GM21515 (cell line): Measurements from ENCODE around the gene INPP5A.
"Not testable (repeated sequence)": the region's sequence is repeated elsewhere in the genome, so short reads cannot be mapped to it uniquely, and the experiment has no call there.

ENCODE experiments used
- ATAC-seq: cut with Tn5 transposase; IDR thresholded peaks from one replicate; pipeline ENCODE4 v1.9.1; 2021; ENCODE audit not compliant: unreplicated experiment

The INPP5A gene

DNA sequence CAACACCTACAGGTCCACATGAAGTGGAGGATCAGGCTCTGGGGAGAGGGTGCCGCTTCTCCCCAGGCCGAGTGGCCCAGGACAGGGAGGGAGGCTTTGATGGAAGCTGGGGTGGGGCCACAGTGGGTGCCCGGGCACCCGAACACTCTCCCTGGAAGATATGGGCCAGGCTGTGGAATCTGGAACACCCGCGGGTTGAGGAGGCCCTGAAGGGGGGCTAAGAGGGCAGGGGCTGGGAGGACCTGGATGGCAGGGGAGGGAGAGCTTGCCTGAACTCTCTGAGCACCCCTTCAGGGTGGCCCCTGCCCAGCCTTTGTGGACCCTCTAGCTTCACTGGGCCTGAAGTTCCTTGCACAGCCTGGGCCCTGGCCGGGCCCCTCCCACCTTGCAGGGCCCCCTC, 252.9 kb downstream of the INPP5A start:
- no peak for ATAC-seq

DNA sequence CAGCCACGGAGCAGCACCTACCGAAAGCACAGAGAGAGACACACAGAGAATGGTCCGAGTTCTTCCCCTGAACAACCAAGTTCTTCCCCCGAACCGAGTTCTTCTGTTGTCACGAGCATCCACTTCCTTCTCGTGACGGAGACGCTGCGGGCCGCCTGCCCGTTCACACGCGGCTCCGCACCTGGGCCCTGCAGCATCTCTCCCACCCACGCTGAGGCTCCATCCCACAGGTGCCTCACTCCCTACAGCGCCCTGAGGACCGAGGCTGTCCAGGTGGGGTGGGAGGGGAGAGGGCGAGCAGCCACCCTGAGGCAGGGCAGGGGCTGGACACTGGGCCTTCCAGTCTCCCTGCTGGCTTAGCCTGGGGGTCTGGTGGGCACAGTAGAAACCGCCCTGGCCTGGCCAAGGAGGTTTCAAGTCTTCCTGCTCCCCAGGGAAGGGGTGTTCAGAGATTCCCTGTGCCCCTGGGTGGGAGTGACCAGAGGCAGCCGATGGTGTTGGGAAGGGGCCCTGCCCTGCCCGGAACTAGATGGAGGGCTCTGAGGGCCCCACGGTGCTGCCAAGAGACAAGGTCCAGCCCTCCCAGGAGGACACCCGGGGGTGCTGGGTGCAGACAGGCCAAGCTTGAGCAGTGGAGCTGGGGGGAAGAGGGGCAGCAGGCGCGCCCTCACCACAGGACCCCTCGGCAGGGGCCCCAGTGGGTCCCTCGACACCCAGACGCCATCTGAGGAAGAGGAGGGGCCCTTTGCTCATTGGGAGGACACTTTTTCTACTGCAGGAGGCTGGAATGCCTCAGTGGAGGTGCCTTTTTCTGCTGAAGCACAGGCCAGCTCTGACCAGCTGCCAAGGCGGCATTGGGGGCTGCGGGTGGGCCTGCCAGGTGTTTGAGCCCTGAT, 253.6 kb downstream of the INPP5A start:
- no peak for ATAC-seq

DNA sequence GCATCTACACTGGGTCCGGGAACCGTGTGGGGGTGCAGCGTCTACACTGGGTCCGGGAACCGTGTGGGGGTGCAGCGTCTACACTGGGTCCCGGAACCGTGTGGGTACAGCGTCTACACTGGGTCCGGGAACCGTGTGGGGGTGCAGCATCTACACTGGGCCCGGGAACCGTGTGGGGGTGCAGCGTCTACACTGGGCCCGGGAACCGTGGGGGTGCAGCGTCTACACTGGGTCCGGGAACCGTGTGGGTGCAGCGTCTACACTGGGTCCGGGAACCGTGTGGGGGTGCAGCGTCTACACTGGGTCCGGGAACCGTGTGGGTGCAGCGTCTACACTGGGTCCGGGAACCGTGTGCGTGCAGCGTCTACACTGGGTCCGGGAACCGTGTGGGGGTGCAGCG, 254.5 kb downstream of the INPP5A start:
- ATAC-seq = not testable (repeated sequence)

GRCh38 chr10:132792796-132793195, 255.2 kb downstream of the INPP5A start:
- no peak for ATAC-seq

DNA sequence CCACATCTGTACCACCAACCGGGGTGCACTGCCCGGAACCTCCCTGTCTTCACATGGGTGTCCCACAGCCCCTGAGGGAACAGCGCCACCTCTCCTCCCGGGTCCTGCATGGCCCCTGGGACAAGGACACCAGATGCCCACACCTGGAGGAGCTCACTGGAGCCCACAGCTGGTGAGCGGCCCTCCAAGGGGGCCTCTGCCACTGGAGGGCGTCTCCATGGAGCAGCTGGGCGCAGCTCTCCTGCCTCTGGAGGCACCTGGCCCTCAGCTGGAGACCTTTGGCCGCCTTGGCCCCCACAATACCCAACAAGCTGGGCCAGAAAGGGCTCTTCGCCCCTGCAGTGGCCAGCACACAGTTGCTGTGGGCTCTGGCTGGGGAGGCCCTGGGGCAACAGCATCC, 255.6 kb downstream of the INPP5A start:
- ATAC-seq = no peak

DNA sequence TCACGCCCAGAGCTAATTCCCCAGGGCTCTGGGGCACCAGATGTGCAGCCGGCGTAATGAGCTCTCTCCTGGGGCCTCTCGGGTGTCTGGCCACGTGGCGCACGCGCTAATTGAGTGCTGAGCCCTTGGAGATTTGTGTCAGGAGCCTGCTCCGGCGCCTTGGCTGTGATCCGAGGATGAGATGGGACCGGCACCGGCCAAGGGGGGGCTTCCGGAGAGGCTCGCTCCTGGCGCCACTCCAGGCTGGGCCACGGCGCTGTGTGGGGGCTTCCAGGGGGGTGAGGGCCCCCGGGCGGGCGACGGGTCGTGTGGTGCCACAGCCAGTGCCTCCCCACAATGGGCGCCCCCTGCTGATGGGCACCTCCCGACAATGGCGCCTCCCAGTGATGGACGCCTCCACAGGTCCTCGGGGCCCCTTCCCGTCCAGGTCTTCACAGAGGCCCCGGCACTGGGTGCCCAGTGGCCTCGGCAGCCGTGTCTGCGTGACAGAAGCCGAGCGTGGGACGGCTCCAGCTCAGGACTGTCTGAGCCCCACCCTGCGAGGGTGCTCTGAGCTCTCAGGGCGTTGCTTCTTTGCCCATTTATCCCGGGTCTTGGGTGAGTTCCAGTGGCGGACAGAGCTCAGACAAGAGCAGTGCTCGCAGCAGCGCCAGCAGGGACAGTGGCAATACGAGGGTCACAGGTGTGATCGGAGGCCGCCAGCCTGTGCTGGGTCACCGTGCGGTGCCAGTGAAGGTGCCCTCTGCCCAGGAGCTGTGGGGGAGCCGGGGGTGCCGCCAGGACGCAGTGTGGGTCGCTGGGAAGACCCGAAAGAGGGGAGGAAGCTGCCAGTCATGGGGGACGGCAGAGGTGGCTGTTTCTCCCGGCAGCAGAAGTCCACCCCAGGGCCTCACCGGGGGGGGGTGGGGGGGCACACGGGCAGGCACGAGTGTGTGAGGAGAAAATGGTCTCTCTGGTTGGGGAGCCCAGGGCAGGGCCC, 256.6 kb downstream of the INPP5A start:
- no peak for ATAC-seq

- ATAC-seq = no peak
Measured at GRCh38 chr10:132796846-132797245, 259.3 kb downstream of the INPP5A start.

GRCh38 chr10:132797986-132798385, 260.4 kb downstream of the INPP5A start:
- not testable (repeated sequence) for ATAC-seq

DNA sequence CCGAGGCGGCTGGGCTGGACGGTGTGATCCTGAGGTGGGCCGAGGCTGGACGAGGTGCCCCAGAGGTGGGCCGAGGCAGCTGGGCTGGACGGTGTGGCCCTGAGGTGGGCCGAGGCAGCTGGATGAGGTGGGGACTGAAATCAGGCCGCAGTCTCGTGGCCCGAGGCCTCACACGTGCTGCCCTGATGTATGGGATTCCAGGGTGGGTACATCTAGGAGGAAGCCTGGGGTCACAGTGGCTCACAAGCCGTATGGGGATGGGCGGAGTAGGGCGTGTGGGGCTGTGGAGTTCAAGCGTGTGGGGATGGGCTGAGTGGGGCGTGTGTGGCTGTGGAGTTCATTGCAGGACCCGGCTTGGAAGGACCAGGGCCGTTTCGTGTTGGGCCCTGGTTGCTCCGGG, 260.8 kb downstream of the INPP5A start:
- ATAC-seq = no peak

GRCh38 chr10:132798876-132799275, 261.3 kb downstream of the INPP5A start:
- ATAC-seq = no peak

DNA sequence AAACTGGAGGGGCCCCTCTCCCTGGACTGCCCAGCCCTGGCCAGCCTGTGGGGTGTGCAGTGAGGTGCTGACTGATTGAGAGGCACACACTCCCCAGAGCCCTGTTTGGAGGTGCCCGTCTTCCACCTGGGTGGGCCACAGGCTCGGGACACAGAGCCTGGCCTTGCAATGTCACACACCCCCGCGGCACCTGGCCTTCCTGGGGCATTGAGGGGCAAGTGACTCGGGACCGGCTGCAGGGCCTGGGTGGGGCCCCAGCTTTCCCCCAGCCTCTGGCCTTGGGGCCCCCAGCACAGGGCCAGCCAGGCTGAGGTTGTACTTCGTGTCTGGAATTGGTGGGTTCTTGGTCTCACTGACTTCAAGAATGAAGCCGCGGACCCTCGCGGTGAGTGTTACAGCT, 262.3 kb downstream of the INPP5A start:
- no peak for ATAC-seq

GRCh38 chr10:132802048-132802447, 264.5 kb downstream of the INPP5A start:
- ATAC-seq = no peak

DNA sequence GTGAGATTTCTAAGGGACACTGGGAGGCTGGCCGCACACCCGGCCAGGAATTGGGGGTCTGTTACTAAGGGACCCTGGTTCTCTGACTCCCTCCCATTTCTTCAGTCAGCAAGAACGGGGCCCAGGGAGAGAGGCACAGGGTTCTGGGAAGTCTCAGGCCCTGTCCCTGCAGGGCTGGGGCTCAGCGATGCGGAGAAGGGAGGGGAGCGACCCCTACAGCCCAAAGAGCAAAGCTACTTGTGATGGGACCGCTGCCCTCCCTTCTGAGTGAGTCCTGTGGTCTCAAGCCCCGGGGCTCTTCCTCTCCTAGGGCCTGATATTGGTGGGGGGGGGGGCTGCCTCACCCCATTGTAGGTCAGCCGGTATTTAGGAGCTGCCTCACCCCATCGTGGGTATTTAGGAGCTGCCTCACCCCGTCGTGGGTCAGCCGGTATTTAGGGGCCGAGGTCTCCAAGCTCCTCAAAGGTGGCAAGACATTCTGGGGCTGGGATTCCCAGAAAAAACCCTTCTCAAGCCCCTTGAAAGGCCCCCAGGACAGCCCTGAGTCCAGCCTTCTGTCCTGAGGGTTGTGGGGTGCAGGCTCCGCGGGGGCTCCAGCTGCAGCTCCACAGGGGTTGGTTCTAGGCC, 265.2 kb downstream of the INPP5A start:
- ATAC-seq = no peak

DNA sequence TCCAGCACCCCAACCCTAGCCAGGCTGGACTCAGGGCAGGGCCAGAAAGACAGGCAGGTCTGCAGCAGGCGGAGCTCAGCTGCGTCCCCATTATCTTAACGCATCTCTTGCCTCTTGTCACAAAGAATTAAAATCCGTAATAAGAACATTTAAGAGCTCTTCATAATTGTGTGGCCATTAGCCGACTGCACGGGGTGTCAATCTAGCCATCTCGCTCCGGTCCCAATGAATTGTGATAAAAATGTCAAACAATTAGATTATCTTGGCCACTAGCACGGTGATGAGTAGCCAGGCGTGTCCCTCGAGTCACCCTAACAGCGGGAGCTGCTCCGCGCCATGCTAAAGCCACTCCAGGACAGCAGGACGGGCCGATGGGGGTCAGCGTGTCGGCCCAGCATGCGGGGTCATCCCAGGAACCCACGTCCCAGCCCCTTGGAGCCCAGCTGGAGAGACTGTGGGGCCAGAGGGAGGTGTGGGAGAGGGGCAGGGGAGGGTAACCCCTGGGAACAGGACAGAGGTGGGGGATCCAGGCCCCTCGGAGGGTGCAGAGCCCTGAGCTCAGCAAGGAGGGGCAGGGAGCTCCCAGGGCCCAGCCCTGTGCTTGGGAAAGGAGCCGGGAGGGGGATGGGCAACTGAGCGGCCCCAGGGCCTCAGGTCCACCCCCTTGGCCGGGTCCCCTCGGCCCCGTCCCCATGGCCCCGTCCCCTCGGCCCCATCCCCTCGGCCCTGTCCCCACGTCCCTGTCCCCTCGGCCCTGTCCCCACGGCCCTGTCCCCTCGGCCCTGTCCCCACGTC, 266.0 kb downstream of the INPP5A start:
- ATAC-seq = no peak

GRCh38 chr10:132804287-132804686, 266.7 kb downstream of the INPP5A start:
- ATAC-seq = no peak

DNA sequence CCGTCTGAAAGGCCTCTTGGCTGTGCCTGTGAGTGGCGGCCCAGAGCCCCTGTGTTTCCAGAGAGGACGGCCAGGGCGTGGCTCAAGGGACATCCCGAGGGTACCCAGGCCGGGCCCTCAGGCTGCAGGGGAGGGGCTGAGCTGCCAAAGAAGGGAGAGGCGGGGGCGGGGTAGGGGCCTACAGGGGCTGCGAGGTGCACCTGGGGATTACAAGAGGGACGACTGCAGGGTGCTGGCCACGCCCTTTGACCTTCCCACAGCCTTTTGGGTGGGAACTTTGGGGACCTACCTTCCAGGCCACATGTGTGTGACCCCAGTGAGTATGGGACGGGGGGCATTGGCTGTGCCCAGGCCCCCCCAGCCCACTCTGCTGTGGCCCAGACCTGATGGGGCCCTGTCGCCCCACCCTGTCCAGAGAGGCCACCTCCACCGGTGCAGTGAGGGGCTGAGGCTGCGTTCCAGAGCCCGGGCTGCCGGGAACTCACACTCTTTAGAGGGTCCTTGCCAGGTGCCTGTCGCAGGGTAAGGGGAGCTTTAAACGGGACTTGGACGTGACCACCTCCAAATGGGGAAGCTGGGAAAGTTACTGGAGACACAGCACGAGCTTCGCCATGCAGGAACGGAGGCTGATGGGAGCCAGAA, 267.3 kb downstream of the INPP5A start:
- ATAC-seq = no peak

DNA sequence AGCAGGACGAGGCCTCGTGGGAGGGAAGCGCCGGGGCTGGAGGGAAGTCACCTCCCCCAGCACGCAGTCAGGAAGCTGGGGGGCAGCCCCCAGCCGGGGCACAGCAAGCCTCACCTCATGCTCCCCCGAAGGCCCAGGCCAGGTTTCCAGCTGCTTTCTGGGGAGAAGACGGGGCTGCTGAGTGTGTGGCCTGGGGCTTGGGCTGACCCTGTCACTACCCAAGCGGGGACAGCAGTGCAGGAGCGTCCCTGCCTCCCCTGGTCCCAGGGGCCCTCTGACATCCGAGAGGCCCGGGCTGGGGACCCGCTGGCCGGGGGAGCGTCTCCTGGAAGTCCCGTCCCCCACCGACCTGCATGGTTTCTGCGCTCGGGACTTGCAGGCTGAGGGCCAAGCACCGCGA, 268.0 kb downstream of the INPP5A start:
- ATAC-seq = no peak

GRCh38 chr10:132806110-132806509, 268.5 kb downstream of the INPP5A start:
- no peak for ATAC-seq

GRCh38 chr10:132806561-132807003, 269.0 kb downstream of the INPP5A start:
- no peak for ATAC-seq

DNA sequence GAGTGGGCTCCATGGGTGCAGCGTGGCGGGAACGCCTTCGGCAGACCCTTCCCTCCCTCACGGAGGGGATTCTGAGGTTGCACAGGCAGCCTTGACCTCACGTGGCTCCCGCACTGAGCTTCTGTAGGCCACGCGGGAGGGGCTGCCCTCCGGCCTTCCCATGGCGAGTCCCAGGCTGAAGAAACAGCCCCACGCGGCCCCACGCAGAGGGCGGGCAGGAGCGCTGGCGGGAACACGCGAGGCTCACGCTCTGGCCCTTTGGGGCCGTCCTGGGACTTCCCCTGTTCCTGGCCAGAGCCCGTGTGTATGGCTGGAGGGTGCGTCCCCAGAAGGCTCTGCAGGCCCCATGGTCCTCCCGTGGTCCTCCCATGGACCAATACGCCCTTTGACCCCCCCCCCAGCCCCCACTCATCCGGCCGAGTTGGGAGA, 270.0 kb downstream of the INPP5A start:
- no peak for ATAC-seq
